ENCODE results near the gene PLEKHH1.

Gene PLEKHH1

DNA sequence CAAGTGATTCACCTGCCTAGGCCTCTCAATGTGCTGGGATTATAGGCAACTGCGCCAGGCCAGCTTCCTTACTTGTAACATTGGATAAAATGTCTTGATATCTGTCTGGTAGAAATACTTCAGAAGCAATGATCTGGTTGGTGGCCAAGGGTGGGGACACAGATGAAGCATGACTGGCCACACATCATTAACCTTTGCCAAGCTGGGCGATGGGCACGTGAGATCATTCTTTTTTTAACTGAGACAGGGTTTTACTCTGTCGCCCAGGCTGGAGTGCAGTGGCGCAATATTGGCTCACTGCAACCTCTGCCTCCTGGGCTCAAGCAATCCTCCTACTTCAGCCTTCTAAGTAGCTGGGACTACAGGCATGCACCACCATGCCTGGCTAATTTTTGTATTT, 31.1 kb downstream of the PLEKHH1 start:
- TF ChIP-seq POLR2A (IDR thresholded peaks at IDR 0.05; ENCODE audit: extremely low read depth, insufficient read length): no peak
- H3K4me3 ChIP-seq (ENCODE audit: low read depth, low read length): no peak overlapping the region
- DNase-seq (ENCODE audit: low read depth): no peak

DNA sequence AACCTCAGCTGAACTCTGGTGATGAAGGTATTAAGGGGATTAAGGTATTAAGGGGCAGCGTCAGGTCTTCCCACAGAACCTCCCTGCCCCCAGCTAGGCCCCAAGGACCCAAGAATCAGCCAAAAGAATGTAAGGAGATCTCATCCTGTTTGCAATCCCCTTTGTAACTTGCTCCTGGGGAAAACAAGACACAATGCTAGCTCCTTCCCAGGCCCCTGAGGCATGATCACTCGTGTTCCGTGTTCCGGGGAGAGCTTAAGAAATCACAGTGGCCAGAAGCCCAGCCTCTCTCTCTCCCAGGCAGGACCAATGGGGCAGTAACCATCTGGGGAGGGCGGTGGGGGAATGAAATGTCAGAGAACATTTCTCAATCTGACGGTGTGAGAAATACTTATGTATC, 33.8 kb downstream of the PLEKHH1 start:
- DNase-seq (ENCODE audit: low read depth): no peak
- H3K4me3 ChIP-seq (ENCODE audit: low read depth, low read length): no peak overlapping the region
- TF ChIP-seq POLR2A (IDR thresholded peaks at IDR 0.05; ENCODE audit: extremely low read depth, insufficient read length) (no peak), MYC (IDR thresholded peaks at IDR 0.05; ENCODE audit: low read depth, low read length) (no peak)
- TF ChIP-seq, protein P1, sequence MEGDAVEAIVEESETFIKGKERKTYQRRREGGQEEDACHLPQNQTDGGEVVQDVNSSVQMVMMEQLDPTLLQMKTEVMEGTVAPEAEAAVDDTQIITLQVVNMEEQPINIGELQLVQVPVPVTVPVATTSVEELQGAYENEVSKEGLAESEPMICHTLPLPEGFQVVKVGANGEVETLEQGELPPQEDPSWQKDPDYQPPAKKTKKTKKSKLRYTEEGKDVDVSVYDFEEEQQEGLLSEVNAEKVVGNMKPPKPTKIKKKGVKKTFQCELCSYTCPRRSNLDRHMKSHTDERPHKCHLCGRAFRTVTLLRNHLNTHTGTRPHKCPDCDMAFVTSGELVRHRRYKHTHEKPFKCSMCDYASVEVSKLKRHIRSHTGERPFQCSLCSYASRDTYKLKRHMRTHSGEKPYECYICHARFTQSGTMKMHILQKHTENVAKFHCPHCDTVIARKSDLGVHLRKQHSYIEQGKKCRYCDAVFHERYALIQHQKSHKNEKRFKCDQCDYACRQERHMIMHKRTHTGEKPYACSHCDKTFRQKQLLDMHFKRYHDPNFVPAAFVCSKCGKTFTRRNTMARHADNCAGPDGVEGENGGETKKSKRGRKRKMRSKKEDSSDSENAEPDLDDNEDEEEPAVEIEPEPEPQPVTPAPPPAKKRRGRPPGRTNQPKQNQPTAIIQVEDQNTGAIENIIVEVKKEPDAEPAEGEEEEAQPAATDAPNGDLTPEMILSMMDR (IDR thresholded peaks at IDR 0.05; ENCODE audit: low read depth, low read length): no peak
- TF ChIP-seq, protein P2, sequence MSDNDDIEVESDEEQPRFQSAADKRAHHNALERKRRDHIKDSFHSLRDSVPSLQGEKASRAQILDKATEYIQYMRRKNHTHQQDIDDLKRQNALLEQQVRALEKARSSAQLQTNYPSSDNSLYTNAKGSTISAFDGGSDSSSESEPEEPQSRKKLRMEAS (IDR thresholded peaks at IDR 0.05; ENCODE audit: low read depth, low read length): no peak

DNA sequence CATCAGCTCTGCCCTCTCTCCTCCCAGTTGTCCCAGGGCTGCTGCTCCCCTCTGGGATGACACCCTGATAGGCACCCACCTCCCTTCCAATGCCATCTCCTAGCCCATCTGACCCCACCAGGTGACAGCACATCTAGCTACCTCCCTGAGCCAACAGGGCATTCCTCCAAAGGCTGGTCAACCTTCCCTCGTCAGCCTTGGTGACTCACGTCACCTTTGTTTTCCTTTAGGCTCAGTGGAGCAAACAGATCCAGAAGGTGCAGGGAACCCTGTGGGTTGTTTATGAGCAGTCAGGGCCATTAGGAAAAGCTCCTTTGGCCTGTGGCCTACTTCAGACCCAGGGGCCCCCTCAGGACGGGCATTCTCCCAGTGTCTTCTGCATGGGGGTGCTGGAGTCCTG, 34.6 kb downstream of the PLEKHH1 start:
- no peak for DNase-seq (ENCODE audit: low read depth)
- TF ChIP-seq, protein P2 (IDR thresholded peaks at IDR 0.05; ENCODE audit: low read depth, low read length): no peak
- TF ChIP-seq POLR2A (IDR thresholded peaks at IDR 0.05; ENCODE audit: extremely low read depth, insufficient read length) (no peak), MYC (IDR thresholded peaks at IDR 0.05; ENCODE audit: low read depth, low read length) (no peak)
- H3K4me3 ChIP-seq (ENCODE audit: low read depth, low read length): no peak overlapping the region

DNA sequence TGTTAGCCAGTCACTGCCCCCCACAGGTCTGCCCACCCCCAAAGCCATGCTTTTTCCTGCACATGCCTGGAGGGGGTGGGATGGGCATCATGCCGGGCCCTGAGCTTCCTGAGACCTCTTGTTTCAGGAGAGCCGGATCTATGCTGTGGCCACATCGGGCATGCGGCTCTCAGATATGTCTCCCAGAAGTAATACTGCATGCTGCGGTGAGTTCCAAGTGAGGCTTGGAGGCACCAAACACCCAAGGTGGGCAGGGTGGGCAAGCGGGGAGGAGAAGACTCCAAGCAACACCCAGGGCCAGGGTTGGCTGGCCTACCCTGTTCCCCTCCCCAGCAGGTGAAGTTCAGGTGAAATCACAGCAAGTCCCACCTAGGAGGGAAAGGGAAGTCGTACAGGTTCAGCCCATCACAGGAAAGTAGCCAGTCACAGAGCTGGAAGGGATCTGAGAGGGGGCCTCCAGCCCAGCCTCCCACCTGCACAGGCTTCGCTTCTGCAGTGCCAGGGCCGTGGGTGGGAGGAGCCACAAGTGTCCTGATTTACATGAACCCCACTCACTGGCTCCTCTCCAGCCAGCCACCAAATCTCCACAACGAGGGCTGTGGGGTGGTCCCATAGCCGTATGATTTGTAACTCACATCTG, 36.0 kb downstream of the PLEKHH1 start:
- TF ChIP-seq MYC (IDR thresholded peaks at IDR 0.05; ENCODE audit: low read depth, low read length): no peak
- TF ChIP-seq, protein P1 (IDR thresholded peaks at IDR 0.05; ENCODE audit: low read depth, low read length): no peak
- TF ChIP-seq POLR2A (IDR thresholded peaks at IDR 0.05; ENCODE audit: extremely low read depth, insufficient read length): no peak
- TF ChIP-seq, protein P2 (IDR thresholded peaks at IDR 0.05; ENCODE audit: low read depth, low read length): no peak
- H3K4me3 ChIP-seq (ENCODE audit: low read depth, low read length): no peak overlapping the region
- DNase-seq (ENCODE audit: low read depth): peak; percentile 24

DNA sequence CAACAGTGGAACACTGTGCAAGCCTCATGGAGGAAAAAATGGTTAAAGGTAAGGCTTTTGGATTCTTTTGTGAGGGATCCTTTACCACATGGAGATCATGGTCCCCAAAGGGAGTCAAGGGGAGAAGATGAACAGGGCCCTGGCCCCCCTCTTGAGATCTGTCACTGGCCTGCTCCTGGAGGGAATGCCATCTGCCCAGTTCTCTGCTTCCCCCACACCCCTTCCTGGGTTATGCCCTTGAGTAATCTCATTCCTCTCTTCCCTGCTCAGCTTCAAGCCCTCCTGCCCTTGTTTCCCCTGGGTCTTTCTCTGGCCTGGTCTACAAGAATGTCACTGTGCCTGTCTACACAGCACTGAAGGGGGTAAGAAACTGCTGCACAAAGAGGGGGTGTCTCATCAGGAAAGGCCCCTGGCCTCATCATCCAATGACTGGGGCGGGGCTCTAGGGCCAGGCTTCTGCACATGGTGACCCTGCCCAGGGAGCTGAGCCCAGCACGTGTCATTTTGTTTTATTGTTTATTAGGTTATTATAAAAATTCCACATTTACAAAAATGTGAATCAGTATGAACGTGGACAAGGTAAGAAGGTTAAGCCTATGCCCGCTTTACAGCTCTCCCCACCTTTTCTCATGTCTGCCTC, 36.7 kb downstream of the PLEKHH1 start:
- H3K4me3 ChIP-seq (ENCODE audit: low read depth, low read length): no peak overlapping the region
- TF ChIP-seq, protein P2 (IDR thresholded peaks at IDR 0.05; ENCODE audit: low read depth, low read length): no peak
- TF ChIP-seq MYC (IDR thresholded peaks at IDR 0.05; ENCODE audit: low read depth, low read length) (no peak), POLR2A (IDR thresholded peaks at IDR 0.05; ENCODE audit: extremely low read depth, insufficient read length) (no peak)
- TF ChIP-seq, protein P1 (IDR thresholded peaks at IDR 0.05; ENCODE audit: low read depth, low read length): no peak
- DNase-seq (ENCODE audit: low read depth): no peak

DNA sequence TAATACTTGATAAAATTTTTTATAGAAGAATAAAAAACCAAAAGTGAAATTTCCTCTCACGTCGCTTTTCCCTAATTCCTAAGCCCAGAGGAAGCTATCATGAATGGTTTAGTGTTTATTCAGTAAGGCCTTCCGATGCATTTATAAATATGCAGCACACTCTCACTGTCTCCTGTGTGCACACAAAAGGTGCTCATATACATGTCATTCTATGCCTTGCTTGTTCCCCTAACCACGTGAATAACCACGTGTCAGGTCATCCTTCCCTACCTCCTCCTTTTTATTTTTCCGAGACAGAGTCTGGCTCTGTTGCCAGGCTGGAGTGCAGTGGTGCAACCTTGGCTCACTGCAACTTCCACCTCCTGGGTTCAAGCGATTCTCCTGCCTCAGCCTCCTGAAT, 37.4 kb downstream of the PLEKHH1 start:
- TF ChIP-seq, protein P2 (IDR thresholded peaks at IDR 0.05; ENCODE audit: low read depth, low read length): no peak
- no peak for DNase-seq (ENCODE audit: low read depth)
- no peak overlapping the region for H3K4me3 ChIP-seq (ENCODE audit: low read depth, low read length)

DNA sequence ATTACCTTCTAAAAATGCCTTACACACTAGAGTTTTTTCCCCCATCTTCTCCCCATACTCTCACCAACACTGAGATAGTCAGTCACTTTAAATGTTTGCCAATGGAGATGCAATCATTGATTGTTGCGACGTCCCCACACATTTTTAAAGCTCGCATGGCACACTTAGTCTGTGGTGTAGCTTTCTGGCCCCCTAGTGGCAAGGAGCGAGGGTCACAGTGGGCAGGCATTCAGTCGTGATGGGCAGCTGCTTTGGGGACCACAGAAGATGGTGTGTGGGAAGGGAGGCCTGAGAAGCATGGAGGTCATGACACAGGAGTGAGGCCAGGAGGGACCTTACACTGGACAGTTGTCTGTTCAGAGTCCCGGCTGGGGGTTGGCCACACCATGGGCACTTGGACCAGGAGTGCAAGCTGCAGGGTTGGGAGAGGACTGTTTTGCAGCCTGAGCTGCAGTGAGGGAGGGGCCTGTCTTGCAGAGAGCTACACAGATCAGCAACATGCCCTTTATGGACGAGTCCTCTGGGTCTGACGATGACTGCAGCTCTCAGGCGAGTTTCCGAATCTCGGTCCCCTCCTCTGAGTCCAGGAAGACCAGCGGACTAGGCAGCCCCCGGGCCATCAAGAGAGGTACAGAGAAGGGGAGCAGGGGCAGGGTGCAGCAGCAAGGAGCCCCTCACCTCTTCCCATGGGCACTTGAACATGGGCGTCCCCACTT, 38.3 kb downstream of the PLEKHH1 start:
- DNase-seq (ENCODE audit: low read depth): peak; percentile 63
- H3K4me3 ChIP-seq (ENCODE audit: low read depth, low read length): no peak overlapping the region
- TF ChIP-seq, protein P2 (IDR thresholded peaks at IDR 0.05; ENCODE audit: low read depth, low read length): peak; percentile 68; the same call in 1 of the 2 replicates
- TF ChIP-seq POLR2A (IDR thresholded peaks at IDR 0.05; ENCODE audit: extremely low read depth, insufficient read length): no peak
- TF ChIP-seq, protein P1 (IDR thresholded peaks at IDR 0.05; ENCODE audit: low read depth, low read length): peak; percentile 83

Data from NB4 (cell line).